ENCODE measurements around the gene SAMD4B.

- TF ChIP-seq CTCF (conservative IDR thresholded peaks at IDR 0.05; ENCODE audit: low read length) = no peak
- TF ChIP-seq EZH2phosphoT487 (IDR thresholded peaks at IDR 0.05; ENCODE audit: borderline replicate concordance, low read depth, low read length) = no peak
These were observed 48.2 kb downstream of the SAMD4B start for GRCh38 chr19:39390451-39390750.
